Measurements from ENCODE around the gene PLCH1. TPM values are rescaled to one million over a fixed set of nuclear protein-coding genes. Genes with fewer than 3 reads are reported as not detected.
"Not testable (repeated sequence)": the region's sequence is repeated elsewhere in the genome, so short reads cannot be mapped to it uniquely, and the experiment has no call there.

Gene PLCH1
- total RNA-seq, 6 experiments from 2014 or later: not detected

DNA sequence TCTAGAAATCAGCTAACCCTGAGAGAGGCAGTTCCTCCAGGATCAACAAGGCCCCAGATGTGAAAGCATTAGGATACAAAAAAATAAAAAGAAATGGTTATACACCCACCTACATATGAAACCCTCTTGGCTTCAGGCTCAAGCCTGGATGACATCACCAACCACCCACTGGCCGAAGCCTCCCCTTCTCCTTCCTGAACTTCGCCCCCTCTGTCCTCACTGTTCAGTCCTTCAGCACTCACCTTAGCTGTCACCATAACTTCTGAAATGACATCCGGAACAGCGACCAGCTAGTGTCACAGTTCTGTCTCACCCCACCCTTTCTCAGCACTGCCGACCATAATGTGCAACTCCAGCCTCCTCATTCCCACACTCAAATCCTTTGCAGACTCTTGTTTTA, 98.7 kb downstream of the PLCH1 start:
- Mint-ChIP-seq H3K27me3 (ENCODE audit: insufficient read depth) (no peaks in the 10 kb centered on the region), H3K4me3 (no peak overlapping the region), H3K9me3 (no peaks in the 10 kb centered on the region), H3K27ac (no peak overlapping the region), H3K36me3 (ENCODE audit: low read depth) (no peaks in the 10 kb centered on the region), H3K4me1 (ENCODE audit: low read depth) (no peaks in the 10 kb centered on the region)
- TF ChIP-seq CTCF (IDR thresholded peaks at IDR 0.05): no peak
- DNase-seq: no peak

GRCh38 chr3:155643581-155644165, 101.2 kb downstream of the PLCH1 start:
- Mint-ChIP-seq H3K4me1 (ENCODE audit: low read depth) (no peaks in the 10 kb centered on the region), H3K27me3 (ENCODE audit: insufficient read depth) (no peaks in the 10 kb centered on the region; the same call in 1 of the 2 replicates), H3K36me3 (ENCODE audit: low read depth) (no peaks in the 10 kb centered on the region), H3K9me3 (no peaks in the 10 kb centered on the region), H3K27ac (no peak overlapping the region), H3K4me3 (no peak overlapping the region)
- no peak for DNase-seq
- no peak for TF ChIP-seq CTCF (IDR thresholded peaks at IDR 0.05)

DNA sequence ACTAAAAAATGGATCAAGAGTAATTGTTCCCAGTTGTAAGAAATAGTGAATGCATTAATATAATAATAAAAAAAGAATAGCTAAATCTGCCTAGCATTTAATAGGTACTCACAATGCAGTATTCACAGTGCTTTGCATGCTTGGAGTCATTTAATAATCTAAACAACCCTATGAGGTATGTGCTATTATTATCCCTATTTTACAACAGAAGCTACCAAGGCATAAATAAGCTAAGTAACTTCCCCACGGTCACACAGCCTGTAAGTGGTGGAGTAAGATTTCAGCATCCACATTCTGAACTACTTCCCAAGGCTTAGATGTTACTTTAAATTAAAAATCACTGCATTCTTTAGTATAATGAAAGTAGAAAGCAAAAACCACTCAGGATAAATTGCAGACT, 102.9 kb downstream of the PLCH1 start:
- no peak for TF ChIP-seq CTCF (IDR thresholded peaks at IDR 0.05)
- Mint-ChIP-seq H3K36me3 (ENCODE audit: low read depth) (no peaks in the 10 kb centered on the region), H3K27ac (no peak overlapping the region), H3K4me3 (no peak overlapping the region), H3K4me1 (ENCODE audit: low read depth) (no peaks in the 10 kb centered on the region), H3K9me3 (no peaks in the 10 kb centered on the region), H3K27me3 (ENCODE audit: insufficient read depth) (no peaks in the 10 kb centered on the region; the same call in 1 of the 2 replicates)
- DNase-seq: no peak

DNA sequence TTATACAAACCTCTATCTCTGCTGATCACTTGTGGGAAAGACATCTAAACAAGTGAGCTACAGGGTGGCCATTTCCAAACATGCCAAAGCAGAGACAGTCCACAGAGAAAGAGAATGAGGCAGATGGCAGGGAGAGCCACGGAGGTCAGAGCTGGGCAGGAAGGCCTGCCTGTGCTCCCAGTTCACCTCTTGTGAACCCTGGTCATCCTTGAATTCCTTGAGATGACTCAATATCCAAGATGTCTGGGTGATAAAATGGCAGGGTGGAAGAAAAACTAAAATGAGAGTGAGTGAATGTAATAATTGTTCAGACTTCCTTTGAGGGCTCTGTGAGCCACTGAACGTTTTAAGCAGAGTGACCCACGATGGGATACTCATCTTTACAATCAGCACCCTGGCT, 104.8 kb downstream of the PLCH1 start:
- Mint-ChIP-seq H3K27me3 (ENCODE audit: insufficient read depth) (no peaks in the 10 kb centered on the region; the same call in 1 of the 2 replicates), H3K36me3 (ENCODE audit: low read depth) (no peaks in the 10 kb centered on the region), H3K4me3 (no peak overlapping the region), H3K4me1 (ENCODE audit: low read depth) (no peaks in the 10 kb centered on the region), H3K27ac (no peak overlapping the region), H3K9me3 (no peaks in the 10 kb centered on the region)
- no peak for DNase-seq
- TF ChIP-seq CTCF (IDR thresholded peaks at IDR 0.05): no peak

GRCh38 chr3:155639462-155640055, 105.3 kb downstream of the PLCH1 start:
- no peaks in the 10 kb centered on the region for H3K9me3 Mint-ChIP-seq
- H3K27ac Mint-ChIP-seq: no peak overlapping the region
- H3K4me1 Mint-ChIP-seq (ENCODE audit: low read depth): no peaks in the 10 kb centered on the region
- H3K4me3 Mint-ChIP-seq: no peak overlapping the region
- TF ChIP-seq CTCF (IDR thresholded peaks at IDR 0.05): no peak
- H3K27me3 Mint-ChIP-seq (ENCODE audit: insufficient read depth): no peaks in the 10 kb centered on the region; the same call in 1 of the 2 replicates
- DNase-seq: no peak
- H3K36me3 Mint-ChIP-seq (ENCODE audit: low read depth): no peaks in the 10 kb centered on the region

GRCh38 chr3:155638461-155638860, 106.4 kb downstream of the PLCH1 start:
- not testable (repeated sequence) for DNase-seq; H3K36me3 Mint-ChIP-seq (ENCODE audit: low read depth); H3K4me1 Mint-ChIP-seq (ENCODE audit: low read depth); H3K4me3 Mint-ChIP-seq; H3K9me3 Mint-ChIP-seq; H3K27me3 Mint-ChIP-seq (ENCODE audit: insufficient read depth); H3K27ac Mint-ChIP-seq

Data from HFFc6 (cell line).